Hepatic stellate cell (primary cell): ENCODE data around the gene NUP42.

ENCODE experiments used
- DNase-seq: peaks from one replicate; pipeline ENCODE4 v3.0.0; 2011; ENCODE audit warnings: low spot score

Gene NUP42

GRCh38 chr7:23235813-23236221 lies 54.0 kb downstream of the NUP42 start:
- no peak for DNase-seq

- DNase-seq, result no peak
Measured at GRCh38 chr7:23237000-23237399, 55.2 kb downstream of the NUP42 start.

- DNase-seq, result no peak
Measured at GRCh38 chr7:23238983-23239652, 57.3 kb downstream of the NUP42 start.

GRCh38 chr7:23239698-23240097 lies 57.9 kb downstream of the NUP42 start:
- no peak for DNase-seq

- no peak for DNase-seq
Measured at GRCh38 chr7:23242321-23242720, 60.5 kb downstream of the NUP42 start.

- DNase-seq, result no peak
Measured at GRCh38 chr7:23242935-23243334, 61.1 kb downstream of the NUP42 start.

GRCh38 chr7:23246555-23246954 lies 64.7 kb downstream of the NUP42 start, which contains the start of gene GPNMB:
Gene GPNMB (plus strand): TSS chr7:23246775. CDS start chr7:23246858, 83 bp downstream.
- no peak for DNase-seq

- no peak for DNase-seq
Measured at GRCh38 chr7:23247046-23247602, 65.3 kb downstream of the NUP42 start.

- DNase-seq, result no peak
Measured at GRCh38 chr7:23247603-23248335, 65.9 kb downstream of the NUP42 start.

- no peak for DNase-seq
Measured at GRCh38 chr7:23249486-23249885, 67.6 kb downstream of the NUP42 start.
